Activated naive CD4-positive, alpha-beta T cell treated with anti-CD3 and anti-CD28 coated beads, Interleukin-2, amount 50 U/mL, for 16 hours (primary cell): ENCODE data around the gene RFTN1.
A peak's percentile ranks its signal among the peaks of the same experiment; 100 is the strongest.
"Not testable (repeated sequence)": the region's sequence is repeated elsewhere in the genome, so short reads cannot be mapped to it uniquely, and the experiment has no call there.

ENCODE experiments used
- DNase-seq: peaks from one replicate; pipeline ENCODE4 v3.0.0-alpha.2; 2020

The RFTN1 gene

GRCh38 chr3:16318176-16318575, 195.3 kb downstream of the RFTN1 start:
- no peak for DNase-seq

GRCh38 chr3:16317561-16317945, 195.9 kb downstream of the RFTN1 start:
- no peak for DNase-seq

- DNase-seq = no peak
These were observed 196.5 kb downstream of the RFTN1 start for GRCh38 chr3:16316847-16317560.

DNA sequence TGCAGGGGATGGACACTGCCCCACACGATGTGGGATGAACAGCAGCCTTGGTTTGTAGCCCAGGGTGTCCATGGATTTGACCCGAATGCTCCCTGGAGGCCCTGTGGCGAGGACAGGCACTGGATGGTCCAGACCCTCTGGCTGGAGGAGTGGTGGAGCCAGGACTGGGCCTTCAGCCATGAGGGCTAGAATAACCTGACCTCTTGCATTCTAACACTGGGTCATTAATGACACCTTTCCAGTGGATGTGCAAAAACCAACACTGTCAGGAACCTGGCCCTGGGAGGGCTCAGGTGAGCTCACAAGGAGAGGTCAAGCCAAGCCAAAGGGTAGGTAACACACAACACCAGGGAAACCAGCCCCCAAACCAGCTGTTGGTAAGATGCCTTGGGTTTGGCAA, 197.1 kb downstream of the RFTN1 start:
- DNase-seq = no peak

- DNase-seq = no peak
These were observed 197.9 kb downstream of the RFTN1 start for GRCh38 chr3:16315623-16316022.

GRCh38 chr3:16313886-16314645, 199.4 kb downstream of the RFTN1 start:
- no peak for DNase-seq

DNA sequence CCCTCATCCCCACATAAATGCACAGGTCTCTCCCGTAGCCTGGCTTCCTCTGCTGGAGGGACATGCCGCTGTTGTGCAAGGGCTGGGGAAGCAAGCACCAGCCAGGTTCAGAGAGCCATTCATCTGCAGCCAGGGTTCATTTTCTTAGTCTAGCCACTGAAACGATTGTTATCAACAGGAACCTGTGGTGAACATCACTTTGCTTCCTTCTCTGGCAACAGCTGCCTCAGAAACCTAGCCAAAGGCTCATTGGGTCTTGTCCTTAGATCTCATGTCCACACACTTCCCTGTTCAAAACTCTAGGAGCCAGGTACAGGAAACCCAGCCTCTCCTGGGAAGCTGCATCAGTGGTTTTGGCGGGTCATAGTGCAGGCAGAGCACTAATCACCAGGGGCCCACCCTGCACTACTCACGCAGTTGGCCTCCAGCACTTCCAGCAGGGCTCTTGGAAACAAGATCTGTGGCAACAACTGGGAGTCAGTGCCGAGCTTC, 201.5 kb downstream of the RFTN1 start:
- DNase-seq = no peak

GRCh38 chr3:16310486-16310885, 203.0 kb downstream of the RFTN1 start:
- not testable (repeated sequence) for DNase-seq

DNA sequence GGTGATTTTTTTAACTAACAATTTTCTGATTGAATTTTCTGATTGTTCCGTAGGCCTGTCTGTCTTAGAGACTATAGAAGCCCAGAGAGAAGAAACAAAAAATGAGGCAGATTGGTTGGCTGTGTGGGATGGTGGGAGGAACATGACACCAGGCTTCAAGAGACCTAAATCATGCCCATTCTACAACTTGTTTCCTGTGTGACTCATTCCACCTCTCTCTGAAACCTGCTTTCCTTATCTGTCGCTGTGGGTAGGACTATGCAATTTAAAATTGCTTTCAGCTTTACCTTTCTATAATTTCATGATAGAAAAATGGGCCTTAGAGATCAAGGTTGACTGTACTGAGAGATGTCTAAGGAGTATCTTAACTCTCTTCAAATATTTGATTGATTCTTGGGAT, 203.9 kb downstream of the RFTN1 start:
- DNase-seq = peak; percentile 55

- no peak for DNase-seq
These were observed 204.8 kb downstream of the RFTN1 start for GRCh38 chr3:16308727-16309126.

GRCh38 chr3:16307832-16308531, 205.5 kb downstream of the RFTN1 start:
- DNase-seq = no peak

GRCh38 chr3:16305111-16305541, 208.4 kb downstream of the RFTN1 start:
- DNase-seq = peak; percentile 34

GRCh38 chr3:16304061-16305010, 209.2 kb downstream of the RFTN1 start:
- no peak for DNase-seq

- no peak for DNase-seq
These were observed 210.4 kb downstream of the RFTN1 start for GRCh38 chr3:16303037-16303575.

- no peak for DNase-seq
These were observed 211.3 kb downstream of the RFTN1 start for GRCh38 chr3:16302082-16302631.

- no peak for DNase-seq
These were observed 212.0 kb downstream of the RFTN1 start for GRCh38 chr3:16301507-16301906.

DNA sequence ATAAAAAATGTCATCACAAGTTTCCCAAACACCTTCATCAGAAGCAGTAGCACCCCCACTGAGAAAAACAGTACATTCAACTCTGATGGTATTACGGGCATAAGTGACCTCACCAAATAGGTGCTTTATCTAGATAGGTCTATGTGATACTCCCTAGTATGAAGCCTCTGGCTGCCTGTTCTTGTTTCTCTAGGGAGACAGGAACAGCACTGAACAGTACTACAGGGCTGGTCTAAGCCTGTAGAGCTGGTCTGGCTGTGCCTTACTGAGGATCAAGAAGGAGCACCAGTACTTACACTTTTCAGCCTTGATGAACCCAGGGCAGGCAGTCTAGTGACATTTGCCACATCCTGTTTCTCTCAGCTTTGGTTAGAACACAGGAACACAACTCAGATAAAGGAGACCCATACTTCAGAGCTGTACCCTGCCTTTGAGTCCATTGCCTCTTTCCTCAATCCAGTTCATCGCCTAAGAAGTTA, 212.6 kb downstream of the RFTN1 start:
- DNase-seq = no peak

GRCh38 chr3:16300307-16300706, 213.2 kb downstream of the RFTN1 start:
- no peak for DNase-seq

DNA sequence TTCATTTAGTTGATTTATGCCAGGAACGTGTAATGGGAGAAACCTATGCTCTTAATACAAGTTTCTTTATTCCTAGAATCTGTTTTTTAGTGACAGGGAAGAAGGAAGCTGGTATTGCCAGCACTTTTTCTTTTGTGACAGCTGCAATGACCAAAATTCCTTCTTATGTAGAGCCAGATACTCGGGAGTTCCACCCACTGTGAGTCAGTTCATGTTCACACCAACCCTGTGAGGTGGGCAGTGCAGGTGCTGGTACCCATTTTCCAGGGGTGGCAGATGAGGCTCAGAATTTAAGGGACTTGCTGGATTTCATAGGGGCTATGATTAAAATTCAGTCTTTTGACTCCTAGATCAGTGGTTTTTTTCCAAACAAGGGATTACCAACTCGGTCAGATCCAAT, 213.8 kb downstream of the RFTN1 start:
- no peak for DNase-seq

DNA sequence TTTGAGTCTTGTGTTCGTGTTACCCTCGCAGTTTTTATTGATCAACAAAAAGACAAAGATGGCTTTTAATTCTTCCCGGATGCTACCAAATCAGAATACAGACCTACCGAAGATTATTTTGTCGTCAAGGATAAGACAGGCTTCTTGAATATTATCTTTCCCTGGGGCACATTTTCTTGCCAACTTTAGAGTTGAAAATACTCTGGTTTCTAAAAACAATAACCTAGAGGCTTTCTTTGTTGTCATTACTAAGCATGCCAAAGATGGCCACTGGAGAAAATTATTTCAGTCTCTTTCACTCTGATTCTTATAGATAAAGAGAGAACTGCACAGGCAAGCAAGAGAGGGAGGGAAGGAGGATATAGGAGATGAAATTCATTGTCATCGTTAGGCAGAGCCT, 214.6 kb downstream of the RFTN1 start:
- DNase-seq = no peak

DNA sequence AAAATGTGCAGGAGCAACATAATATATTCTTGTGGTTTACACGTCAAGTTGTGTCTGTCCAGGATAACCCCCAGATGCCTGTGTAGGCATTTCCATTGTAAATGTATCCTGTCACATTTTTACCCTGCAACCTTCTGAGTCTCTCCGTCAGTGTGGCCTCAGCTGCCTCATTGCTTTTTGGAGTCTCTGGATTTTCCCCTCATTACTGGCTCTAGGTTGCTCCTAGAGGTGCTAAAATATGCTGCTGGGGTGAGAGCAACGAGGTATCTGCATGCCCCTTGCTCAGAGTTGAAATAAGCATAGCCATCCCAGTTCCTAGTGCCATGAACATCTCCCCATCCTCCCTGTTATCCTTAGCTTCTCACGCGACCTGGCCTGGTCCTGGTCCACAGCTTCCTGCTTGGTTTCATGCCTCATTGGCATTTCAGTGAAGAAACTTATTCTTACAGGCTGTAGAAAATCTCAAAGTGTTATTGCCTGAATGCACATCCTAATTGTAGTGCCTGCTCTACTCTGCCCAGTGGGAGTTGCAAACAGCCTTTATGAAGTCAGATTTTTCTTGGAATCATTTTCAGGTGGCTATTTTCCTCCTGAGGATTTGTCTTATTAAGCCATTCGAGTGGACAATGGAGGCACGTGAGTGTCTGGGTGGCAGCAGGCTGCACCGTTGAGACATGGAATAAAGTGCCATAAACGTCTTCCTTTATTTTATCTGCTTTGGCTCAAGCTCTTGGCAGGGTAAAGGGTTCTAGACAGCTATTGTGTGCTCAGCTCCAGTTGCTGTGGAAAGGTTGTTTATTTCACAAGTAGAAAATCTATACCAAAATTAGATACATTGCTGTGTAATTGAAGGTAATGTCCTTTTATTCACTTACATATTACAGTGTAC, 215.3 kb downstream of the RFTN1 start:
- DNase-seq = no peak
